ENCODE data around the gene SETDB1.
"Not testable (repeated sequence)": the region's sequence is repeated elsewhere in the genome, so short reads cannot be mapped to it uniquely, and the experiment has no call there.

SETDB1 gene

DNA sequence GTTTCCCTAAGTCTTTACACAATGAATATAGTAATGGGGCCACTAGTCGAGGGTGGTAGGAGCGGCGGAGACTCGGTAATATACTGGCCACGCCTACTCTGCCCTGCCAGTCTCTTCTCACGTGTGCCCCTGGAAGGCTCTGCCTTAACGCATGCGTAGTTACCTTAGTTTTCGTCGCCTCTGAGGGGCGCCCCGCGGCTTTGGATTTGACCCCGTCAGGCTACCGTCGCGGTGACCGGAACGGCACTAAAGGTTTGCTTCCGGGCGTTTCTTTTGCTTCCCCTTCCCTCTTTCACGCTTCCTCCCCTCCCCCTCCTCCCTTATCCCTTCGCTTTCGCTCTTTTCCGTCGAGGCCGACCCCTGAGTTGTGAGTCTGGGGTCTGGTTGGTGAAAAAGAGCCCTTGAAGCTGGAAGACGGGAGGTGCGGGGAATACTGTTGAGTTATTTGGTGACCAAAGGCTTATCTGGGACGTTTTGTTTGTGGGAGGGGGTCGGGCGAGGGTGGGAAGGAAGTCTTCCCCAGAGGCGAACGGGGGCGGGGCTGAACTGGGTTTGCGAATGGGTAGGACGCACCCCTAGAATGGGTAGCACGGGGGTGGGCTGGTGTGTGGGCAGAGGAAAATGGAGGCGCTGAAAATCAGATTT lies at the start of gene SETDB1:
Gene SETDB1 (plus strand): TSS at position 267 of the 645 bp plus-strand sequence. CDS start 1,352 bp downstream, outside the sequence.
- TF ChIP-seq CTCF (IDR thresholded peaks at IDR 0.05; ENCODE audit: borderline replicate concordance, insufficient read depth, low read depth, low read length) = no peak

DNA sequence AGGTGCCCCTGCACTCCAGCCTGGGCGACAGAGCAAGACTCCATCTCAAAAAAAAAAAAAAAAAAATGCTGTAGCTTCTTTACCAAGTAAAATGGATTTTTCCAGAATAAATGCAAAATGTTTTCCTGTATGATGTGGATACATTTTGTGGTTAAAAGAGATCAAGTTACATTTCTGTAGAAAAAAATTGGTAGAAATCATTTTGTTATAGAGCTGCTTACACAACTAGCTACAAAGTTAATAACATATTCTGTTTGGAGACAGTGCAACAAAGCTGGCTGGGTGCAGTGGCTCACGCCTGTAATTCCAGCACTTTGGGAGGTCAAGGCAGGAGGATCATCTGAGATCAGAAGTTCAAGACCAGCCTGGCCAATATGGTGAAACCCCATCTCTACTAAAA lies 47.2 kb upstream of the SETDB1 start:
- not testable (repeated sequence) for H3K4me3 ChIP-seq (ENCODE audit: low read depth, low read length)

More for the DNA sequence above, at the start of gene SETDB1:
- H3K4me3 ChIP-seq (ENCODE audit: low read depth, low read length) = peak within 1 kb of the TSS; percentile 67

- no peak for TF ChIP-seq CTCF (IDR thresholded peaks at IDR 0.05; ENCODE audit: borderline replicate concordance, insufficient read depth, low read depth, low read length)
Observed at GRCh38 chr1:150881331-150882070, 44.7 kb upstream of the SETDB1 start.

GRCh38 chr1:150883121-150883520 lies 43.0 kb upstream of the SETDB1 start:
- not testable (repeated sequence) for H3K4me3 ChIP-seq (ENCODE audit: low read depth, low read length)

More at GRCh38 chr1:150881331-150882070, 44.7 kb upstream of the SETDB1 start:
- H3K4me3 ChIP-seq (ENCODE audit: low read depth, low read length) = no peak overlapping the region

DNA sequence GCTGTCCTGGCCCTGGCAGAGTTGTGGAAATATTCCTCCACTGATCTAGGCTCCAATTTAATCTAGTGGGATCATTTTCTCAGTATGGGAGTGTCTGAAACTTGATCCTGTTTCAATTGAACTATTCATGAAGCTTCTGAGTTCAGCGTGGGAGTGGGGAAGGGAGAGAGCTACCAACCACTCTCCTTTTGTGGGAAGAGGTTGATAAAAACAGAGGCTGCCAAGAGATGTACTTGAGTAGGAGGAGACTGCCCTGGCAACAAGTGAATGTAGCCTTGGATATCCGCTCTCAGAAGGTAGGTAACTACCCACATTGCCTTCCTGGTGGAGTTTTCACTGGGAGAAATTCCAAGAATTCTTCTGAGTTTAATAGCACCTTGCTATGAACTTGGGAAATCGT lies 39.1 kb upstream of the SETDB1 start, which contains the start of gene CTXND2:
Gene CTXND2 (plus strand): TSS at position 119 of the 400 bp plus-strand sequence. CDS start 25,179 bp downstream, outside the sequence.
- no peak within 1 kb of the TSS for H3K4me3 ChIP-seq (ENCODE audit: low read depth, low read length)
- TF ChIP-seq CTCF (IDR thresholded peaks at IDR 0.05; ENCODE audit: borderline replicate concordance, insufficient read depth, low read depth, low read length) = no peak

GRCh38 chr1:150888727-150889126 lies 37.4 kb upstream of the SETDB1 start:
- H3K4me3 ChIP-seq (ENCODE audit: low read depth, low read length) = no peak overlapping the region
- no peak for TF ChIP-seq CTCF (IDR thresholded peaks at IDR 0.05; ENCODE audit: borderline replicate concordance, insufficient read depth, low read depth, low read length)

GRCh38 chr1:150890033-150890416 lies 36.1 kb upstream of the SETDB1 start:
- no peak for TF ChIP-seq CTCF (IDR thresholded peaks at IDR 0.05; ENCODE audit: borderline replicate concordance, insufficient read depth, low read depth, low read length)
- no peak overlapping the region for H3K4me3 ChIP-seq (ENCODE audit: low read depth, low read length)

GRCh38 chr1:150893336-150893913 lies 32.7 kb upstream of the SETDB1 start:
- TF ChIP-seq CTCF (IDR thresholded peaks at IDR 0.05; ENCODE audit: borderline replicate concordance, insufficient read depth, low read depth, low read length) = no peak
- H3K4me3 ChIP-seq (ENCODE audit: low read depth, low read length) = no peak overlapping the region
